Frontal cortex (tissue), 4 donors: ENCODE results near the gene ASMT. TPM values are rescaled to one million over a fixed set of nuclear protein-coding genes. Genes with fewer than 3 reads are reported as not detected.
"Not testable (repeated sequence)": the region's sequence is repeated elsewhere in the genome, so short reads cannot be mapped to it uniquely, and the experiment has no call there.

Experiments
- DNase-seq, 2 donors: peaks; one replicate each; pipeline ENCODE4 v3.0.0; 2012; ENCODE audit warnings: low spot score in 2 of 2
- FAIRE-seq: peaks from 2 replicates; lab custom pipeline; 2012; peaks lifted over from hg19 to GRCh38; lab: Jason Lieb, UNC
- total RNA-seq: library from RNA; depleted of rRNA; stranded (reverse); fragments of >200 nt; gene quantifications from one replicate; pipeline ENCODE4 v1.2.3, GENCODE V29; 2014
- donor health status: control.
- donor health status: control.
- donor health status: control.

Gene ASMT, protein sequence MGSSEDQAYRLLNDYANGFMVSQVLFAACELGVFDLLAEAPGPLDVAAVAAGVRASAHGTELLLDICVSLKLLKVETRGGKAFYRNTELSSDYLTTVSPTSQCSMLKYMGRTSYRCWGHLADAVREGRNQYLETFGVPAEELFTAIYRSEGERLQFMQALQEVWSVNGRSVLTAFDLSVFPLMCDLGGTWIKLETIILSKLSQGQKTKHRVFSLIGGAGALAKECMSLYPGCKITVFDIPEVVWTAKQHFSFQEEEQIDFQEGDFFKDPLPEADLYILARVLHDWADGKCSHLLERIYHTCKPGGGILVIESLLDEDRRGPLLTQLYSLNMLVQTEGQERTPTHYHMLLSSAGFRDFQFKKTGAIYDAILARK
- 0.41 TPM for total RNA-seq

DNA sequence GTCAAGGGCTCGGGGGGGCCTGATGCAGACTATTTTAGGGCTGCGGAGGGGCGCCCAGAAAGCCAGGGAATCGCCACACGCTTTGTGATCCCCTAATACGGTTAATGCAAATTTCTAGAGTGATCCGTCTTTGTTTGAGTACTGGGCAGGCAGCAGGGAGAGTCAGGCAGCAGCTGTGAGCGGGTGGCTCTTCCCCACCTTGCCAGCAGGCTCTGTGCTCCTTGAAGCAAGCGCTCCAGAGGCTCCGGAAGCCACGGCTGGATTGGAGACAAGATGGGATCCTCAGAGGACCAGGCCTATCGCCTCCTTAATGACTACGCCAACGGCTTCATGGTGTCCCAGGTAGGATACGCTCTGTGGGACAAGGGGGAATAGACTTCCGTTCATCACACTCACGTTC lies at the start of gene ASMT:
Gene ASMT (plus strand): TSS at position 133 of the 400 bp plus-strand sequence. CDS start 141 bp downstream, at position 274.
- no peak for DNase-seq
- FAIRE-seq: no peak

DNA sequence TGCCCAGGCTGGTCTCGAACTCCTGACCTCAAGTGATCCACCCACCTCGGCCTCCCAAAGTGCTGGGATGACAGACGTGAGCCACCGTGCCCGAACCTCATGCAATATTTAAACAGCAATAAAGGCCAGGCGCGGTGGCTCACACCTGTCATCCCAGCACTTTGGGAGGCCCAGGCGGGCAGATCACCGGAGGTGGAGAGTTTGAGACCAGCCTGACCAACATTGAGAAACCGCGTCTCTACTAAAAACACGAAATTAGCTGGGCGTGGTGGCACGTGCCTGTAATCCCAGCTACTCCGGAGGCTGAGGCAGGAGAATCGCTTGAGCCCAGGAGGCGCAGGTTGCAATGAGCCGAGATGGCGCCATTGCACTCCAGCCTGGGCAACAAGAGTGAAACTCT lies 40.7 kb upstream of the ASMT start:
- DNase-seq, FAIRE-seq: not testable (repeated sequence)

DNA sequence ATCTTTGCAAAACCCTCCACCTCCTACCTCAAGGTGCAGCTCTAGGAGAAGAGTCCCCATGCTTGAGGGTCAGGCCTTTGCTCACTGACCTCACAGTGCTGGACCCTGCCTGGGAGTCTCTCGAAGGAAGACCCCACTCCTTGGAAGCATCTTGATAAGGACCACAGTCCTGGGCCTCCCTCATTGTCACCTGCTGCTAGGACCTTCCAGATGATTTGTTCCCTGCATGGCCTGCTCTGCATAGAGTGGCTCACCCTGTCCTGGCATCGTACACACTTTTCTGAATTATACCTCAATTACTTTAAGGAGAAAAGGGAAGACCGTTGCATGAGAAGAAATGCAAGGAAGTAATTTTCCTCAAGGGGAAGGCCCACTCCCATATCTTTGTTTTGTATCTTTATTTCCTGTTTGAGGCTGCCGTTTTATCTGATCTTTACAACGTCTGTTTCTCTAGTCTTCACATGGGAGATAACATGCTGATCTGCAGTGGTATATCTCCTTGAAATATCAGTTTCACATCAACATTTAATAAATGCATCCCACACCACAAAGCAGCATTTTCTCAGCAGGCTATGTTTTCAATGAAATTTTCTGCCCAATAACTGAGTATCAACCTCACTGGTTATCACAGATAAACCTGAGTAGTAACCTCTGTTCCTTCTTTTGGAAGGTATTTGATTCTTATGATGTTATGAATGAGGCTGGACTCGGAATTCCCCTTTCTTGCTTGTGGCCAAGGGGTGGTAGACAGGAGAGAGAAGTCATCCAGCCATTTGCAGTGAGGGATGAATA lies 38.5 kb upstream of the ASMT start:
- FAIRE-seq (no peak), DNase-seq (no peak)

DNA sequence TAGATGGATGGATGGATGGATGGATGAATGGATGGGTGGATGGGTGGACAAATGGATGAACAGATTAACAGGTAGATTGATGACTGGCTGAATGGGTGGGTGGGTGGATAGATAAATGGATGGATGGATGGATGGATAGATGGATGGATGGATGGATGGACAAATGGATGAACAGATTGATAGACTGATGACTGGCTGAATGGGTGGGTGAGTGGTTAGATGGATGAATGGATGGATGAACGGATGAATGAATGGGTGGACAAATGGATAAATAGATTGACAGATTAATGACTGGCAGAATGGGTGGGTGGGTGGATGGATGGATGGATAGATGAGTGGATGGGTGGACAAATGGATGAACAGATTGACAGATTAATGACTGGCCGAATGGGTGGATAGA lies 37.0 kb upstream of the ASMT start:
- DNase-seq (no peak), FAIRE-seq (no peak)

DNA sequence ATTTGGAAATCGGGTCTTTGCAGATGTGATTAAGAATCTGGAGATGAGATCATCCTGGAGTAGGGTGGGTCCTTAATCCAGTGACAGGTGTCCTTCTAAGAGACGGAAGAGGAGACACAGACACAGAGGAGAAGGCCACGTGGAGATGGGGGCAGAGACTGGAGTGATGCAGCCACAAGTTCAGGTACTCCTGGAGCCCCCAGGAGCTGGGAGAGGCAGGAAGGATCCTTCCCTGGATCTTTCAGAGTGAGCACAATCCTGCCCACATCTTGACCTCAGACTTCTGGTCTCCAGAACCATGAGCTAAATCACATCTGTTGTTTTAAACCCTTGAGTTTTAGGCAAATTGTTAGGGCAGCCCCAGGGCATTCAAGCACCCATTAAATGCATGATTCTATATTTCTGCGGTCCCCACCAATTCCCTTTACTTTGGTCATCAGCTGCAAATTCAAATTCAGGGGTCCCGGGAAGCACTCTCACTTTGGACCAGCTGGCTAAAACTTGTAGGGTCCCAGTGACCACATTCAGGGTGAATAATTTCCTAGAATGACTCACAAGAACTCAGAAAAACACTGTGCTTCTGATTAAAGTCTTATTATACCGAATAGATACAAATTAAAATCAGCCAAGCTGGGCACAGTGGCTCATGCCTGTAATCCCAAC lies 36.2 kb upstream of the ASMT start:
- FAIRE-seq: no peak
- DNase-seq: no peak

DNA sequence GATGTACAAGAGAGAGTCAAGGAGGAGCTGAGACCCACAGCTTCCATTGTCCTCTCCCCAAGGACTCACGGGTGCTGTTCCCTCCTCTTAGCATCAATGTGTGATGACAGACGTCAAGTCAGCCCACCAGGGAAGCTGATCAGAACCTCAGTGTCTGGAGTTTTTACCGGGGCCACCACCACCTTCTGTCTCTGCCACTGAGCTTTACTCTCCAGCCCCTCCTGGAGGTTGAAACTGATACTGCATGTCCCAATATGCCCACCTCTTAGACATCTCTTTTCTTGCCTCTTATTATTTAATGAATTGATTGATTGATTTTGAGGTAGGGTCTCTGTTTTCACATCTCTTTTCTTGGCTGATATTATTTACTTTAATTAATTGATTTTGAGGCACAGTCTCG lies 33.7 kb upstream of the ASMT start:
- FAIRE-seq (no peak), DNase-seq (no peak)

DNA sequence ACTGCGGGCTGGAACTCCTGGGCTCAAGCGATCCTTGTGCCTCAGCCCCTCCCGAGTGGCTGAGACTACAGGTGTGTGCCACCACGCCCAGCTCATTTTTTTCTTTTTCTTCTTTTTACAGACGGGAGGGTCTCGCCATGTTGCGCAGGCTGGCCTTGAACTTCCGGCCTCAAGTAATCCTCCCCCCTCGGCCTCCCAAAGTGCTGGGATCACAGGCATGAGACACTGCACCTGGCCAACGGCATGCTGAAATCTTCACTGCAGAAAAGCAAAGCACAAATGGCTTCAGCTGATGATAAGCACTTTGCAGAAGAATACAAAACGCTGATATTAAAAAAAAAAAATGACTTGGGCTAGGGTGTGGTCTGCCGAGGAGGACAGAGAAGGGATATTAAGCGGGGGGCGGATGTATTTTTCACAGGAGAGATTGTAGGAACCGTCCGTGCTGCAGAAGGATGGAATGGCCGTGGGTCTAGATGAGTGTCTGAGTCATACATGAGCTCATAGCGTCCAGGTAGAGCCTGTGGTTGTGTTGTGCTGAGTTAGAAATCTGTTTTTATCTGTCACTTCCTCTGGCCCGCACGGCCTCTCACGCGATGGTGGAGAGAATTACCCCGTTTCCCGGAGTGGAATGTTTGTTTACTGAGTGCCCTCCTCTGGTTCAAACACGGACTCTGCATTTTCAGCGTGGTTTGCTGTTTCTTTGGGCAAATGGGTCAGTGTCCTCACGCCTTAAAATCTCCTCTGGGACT lies 32.0 kb upstream of the ASMT start:
- FAIRE-seq: no peak
- DNase-seq: no peak

DNA sequence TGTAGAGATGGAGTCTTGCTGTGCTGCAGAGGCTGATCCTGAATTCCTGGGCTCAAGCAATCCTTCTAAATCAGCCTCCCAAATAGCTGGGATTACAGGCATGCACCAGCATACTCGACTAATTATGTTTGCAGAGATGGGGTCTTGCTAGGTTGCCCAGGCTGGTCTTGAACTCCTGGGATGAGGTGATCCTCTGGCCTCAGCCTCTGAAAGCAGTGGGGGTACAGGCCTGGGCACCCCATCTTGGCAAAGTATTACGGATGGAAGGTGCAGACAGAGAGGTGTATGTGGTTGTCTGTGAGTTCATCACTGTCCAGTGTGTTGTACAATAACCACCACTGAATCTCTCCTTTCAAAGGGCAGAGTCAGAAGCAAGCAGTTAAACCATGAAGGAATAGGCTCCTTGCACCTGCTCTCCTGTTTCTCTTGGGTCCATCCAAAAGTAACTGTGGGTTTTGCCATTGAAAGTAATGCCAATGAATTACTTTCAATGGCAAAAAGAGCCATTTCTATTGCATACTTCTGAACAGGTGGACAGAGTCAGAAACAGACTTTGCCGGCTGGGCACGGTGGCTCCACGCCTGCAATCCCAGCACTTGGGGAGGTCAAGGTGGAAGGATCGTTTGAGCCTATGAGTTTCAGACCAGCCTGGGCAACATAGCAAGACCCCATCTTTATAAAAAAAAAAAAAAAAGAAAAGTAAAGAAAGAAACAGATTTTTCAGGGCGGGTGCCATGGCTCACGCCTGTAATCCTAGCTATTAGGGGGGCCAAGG lies 30.4 kb upstream of the ASMT start:
- no peak for DNase-seq
- FAIRE-seq: no peak

DNA sequence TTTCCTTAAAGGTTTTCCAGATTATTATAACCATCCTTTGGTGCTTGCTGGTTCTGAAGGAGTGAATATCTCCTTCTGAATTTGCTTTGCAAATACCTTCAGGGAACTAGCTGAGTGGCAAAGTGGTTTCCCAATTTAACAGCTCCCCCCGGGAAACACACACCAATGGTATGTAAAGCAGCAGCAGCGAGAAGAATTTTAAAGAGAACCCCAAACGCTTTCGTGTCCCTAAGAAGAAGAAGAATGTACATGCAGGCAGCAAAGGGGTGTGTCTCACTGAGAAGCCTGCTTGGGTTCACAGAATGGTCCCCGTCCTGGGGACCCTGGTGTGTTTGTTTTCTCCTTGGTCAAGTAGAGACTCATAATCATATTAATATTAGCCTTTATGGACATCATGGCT lies 27.7 kb upstream of the ASMT start:
- FAIRE-seq (no peak), DNase-seq (no peak)

DNA sequence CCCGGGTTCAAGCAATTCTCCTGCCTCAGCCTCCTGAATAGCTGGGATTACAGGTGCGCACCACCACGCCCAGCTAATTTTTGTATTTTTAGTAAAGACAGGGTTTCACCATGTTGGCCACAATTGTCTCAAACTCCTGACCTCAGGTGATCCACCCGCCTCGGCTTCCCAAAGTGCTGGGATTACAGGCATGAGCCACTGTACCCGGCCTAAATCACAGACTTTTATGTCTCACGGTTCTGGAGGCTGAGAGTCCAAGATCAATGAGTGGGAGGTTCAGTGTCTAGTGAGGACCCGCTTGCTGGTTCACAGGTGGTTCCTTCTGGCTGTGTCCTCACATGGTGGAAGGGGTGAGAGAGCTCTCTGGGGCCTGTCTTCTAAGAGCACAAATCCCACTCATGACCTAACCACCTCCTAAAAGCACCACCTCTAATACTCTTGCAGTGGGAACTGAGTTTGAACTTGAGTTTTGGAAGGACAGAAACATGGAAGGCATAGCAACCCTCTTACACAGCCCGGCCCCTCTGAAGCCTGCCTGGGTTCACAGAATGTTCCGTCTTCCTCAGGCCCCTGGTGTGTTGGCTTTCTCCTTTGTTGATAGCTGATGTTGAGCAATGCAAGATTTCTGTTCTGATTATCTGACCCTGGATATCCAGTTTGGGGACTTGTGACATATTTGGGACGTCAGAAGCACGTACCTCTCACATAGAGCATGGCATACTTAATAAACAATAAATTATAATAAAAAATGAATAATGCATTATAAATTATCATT lies 25.3 kb upstream of the ASMT start:
- no peak for FAIRE-seq
- DNase-seq: no peak

DNA sequence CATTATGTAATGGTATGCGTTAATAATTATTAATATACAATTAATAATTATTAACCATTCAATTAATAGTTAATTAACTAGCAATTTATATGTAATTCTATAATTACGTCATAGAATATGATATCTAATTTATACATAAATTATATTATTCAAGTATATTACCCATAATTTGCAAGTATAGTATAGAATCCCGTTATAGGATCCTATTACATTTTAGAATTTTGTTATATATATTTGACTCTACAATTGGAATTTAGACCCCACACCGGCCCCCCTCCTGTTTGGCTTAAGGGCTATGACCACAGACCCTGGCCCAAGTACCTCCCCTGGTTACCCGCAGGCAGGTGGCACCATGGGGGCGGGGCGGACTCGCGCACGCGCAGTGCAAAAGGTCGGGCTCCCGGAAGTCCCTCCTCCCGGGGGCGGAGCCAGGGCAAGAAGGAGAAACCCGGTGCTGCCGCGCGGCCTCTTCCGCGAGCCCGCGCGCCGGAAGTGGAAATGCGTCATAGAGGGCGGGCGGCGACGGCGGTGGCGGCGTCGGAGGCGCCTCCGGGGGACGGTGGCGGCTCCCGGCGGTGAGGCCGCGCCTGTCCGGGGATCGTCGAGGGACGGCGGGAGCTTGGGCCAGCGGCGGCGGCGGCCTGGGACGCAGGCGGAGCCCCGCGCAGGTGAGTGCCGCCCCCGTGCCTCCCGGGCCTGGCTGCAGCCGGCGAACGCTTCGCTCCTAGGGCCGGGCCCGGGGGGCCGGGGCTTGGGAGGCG lies 23.6 kb upstream of the ASMT start, which contains the start of gene AKAP17A:
Gene AKAP17A (plus strand): TSS at position 503 of the 761 bp plus-strand sequence. CDS start 1,859 bp downstream, outside the sequence.
- no peak for FAIRE-seq
- peak; percentile 99 for DNase-seq

DNA sequence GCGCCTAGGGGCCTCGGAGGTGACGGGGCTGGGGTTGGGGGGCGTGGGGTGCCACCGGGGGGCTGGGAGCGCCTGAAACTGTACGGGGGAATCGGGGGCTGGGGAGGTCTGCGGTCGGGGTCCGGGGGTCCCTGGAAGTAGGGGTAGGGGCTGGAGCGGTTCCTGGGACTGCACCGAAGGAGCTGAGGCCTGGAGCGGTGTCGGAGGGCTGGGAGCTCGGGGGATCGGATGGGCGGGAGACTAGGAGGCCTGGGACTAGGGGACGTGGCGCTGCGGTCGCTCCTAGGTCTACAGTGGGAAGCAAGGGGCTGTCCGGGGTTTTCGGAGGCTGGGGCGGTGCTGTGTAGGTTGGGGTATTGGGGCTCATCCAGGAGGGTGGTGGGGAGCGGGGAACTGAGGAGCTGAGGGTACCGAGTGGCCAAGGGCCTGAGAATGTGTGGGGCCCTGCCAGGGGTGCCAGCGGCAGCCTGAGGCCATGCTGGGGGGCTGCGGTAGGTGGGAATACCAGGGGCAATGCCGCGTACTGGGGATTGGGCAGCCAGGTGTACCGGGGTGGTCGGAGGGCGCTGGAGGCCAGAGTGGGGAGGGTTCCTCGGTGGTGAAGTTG lies 22.9 kb upstream of the ASMT start:
- FAIRE-seq (no peak), DNase-seq (no peak)

DNA sequence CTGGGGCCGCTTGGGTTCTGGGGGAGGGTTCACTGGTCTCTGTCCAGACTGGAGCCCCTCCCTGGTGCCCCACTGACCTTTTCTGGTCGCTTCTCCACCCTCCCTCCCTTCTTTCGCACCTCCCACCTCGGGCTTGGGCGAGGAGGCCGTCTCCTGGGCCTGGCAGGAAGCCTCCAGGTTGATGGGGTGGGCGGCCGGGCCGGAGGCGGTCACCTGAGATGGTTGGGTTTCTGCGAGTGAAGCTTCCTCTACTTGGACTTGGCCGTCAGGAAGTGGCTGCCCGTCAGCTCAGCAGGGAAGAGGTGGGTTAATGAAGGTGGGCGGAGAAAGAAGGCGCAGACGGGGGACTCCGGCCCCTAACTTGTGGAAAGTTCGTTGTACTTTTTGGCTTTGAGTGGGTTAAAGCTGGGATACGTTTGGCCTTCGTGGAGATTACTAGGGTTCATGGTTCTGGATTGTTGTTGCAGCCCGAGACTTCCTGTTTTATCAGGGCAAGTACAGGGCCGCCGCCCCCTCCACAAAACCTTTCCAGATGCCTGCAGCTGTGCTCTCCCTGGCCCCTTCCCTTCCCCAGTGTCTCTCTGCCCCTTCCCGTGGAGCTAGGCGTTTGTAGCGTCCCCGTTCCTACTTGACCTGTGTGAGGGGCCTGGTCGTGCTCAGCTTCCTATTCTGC lies 22.3 kb upstream of the ASMT start:
- DNase-seq: peak in 1 of 2 donors; percentile 48
- no peak for FAIRE-seq

DNA sequence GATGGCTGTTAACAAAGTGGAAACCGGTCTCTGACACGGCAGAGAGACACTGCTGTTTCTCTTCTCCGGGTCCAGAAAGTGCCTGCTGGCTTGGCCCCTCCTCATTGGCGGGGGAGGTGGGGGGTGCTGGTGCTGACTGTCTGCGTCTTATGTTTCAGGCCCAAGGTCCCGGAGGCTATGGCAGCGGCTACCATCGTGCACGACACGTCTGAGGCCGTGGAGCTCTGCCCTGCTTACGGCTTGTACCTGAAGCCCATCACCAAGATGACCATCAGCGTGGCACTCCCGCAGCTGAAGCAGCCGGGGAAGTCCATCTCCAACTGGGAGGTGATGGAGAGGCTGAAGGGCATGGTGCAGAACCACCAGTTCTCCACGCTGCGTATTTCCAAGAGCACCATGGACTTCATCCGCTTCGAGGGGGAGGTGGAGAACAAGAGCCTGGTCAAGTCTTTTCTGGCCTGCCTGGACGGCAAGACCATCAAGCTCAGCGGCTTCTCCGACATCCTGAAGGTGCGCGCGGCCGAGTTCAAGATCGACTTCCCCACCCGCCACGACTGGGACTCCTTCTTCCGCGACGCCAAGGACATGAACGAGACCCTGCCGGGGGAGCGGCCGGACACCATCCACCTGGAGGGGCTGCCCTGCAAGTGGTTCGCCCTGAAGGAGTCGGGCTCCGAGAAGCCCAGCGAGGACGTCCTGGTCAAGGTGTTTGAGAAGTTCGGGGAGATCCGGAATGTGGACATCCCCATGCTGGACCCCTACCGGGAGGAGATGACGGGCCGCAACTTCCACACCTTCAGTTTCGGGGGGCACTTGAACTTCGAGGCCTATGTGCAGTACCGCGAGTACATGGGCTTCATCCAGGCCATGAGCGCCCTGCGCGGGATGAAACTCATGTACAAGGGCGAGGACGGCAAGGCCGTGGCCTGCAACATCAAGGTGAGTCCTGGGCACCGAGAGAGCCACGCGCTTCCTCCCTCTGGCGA lies 21.3 kb upstream of the ASMT start:
- DNase-seq (no peak), FAIRE-seq (no peak)

DNA sequence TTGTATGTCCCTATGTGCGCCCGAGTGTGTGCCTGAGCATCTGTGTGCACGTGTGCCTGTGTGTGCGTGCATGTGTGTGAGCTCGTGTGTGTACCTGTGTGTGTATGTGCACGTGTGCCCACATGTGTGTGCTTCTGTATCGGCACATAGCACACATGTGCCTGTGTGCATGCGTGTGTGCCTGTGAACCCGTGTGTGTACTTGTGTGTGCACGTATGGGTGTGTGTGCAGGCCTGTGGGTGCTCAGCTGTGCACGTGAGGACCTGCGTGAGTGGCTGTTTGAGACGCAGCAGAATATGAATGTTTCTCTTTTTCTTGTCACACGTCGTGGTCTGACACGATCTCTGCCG lies 19.2 kb upstream of the ASMT start:
- FAIRE-seq: no peak
- DNase-seq: no peak
